Right lobe of liver (tissue), 6 donors: ENCODE measurements around the gene SHISA6. TPM values are rescaled to one million over a fixed set of nuclear protein-coding genes. Genes with fewer than 3 reads are reported as not detected.

Experiments used
- ATAC-seq, 4 donors: fragments of 200-7000 bp; cut with Tn5 transposase; one replicate each; pipeline ENCODE4 v1.9.1; 2020; ENCODE audit warnings: mild to moderate bottlenecking in 4 of 4, moderate library complexity in 4 of 4
- DNase-seq, 3 donors: peaks; one replicate each; pipeline ENCODE4 v3.0.0-alpha.2; 2020
- H3K27ac ChIP-seq, 3 donors: fragments of 200-600 bp; one replicate each; pipeline ENCODE4 v1.8.0; 2022
- H3K27me3 ChIP-seq, 2 donors: fragments of 200-600 bp; one replicate each; pipeline ENCODE4 v1.8.0; 2022
- H3K36me3 ChIP-seq, 4 donors: fragments of 200-600 bp; sonication (generic) in 1 of 4; one replicate each; pipeline versions ENCODE4 v1.5.1 to v1.8.0; 2017 to 2022; ENCODE audit warnings: control low read depth in 1 of 4
- H3K4me1 ChIP-seq, 4 donors: fragments of 200-600 bp; sonication (generic) in 1 of 4; one replicate each; pipeline versions ENCODE4 v1.5.1 to v1.8.0; 2017 to 2022; ENCODE audit warnings: control low read depth in 1 of 4
- H3K4me3 ChIP-seq, 3 donors: fragments of 200-600 bp; one replicate each; pipeline ENCODE4 v1.8.0; 2022
- H3K9me3 ChIP-seq, 4 donors: fragments of 200-600 bp; sonication (generic) in 1 of 4; one replicate each; pipeline versions ENCODE4 v1.5.1 to v1.8.0; 2017 to 2022; ENCODE audit warnings: control low read depth in 1 of 4
- POLR2A ChIP-seq: fragments of 450-650 bp; IDR thresholded peaks from one replicate; pipeline ENCODE4 v1.6.1; 2017; ENCODE audit warnings: antibody characterized with exemption, mild to moderate bottlenecking
- WGBS: methylation state at CpG from one replicate; pipeline ENCODE4 v1.1.6; 2018; ENCODE audit warnings: low coverage, low lambda C conversion rate; ENCODE audit not compliant: insufficient coverage; ENCODE audit errors: missing lambda C conversion rate; 5-methylcytosine and 5-hydroxymethylcytosine counted together
- intact Hi-C, 2 donors: fragments of 100-400 bp; cut with DNase I; formaldehyde crosslinking; loops; one replicate each; pipeline versions ENCODE4 v1.11.2 to v1.14.1; 2022
- long read RNA-seq: library from polyadenylated mRNA; unstranded; transcript quantifications from one replicate; pipeline ENCODE4 v2.0.0, GENCODE V29; 2019
- total RNA-seq, 6 experiments: library from RNA; depleted of rRNA in 2 of 6; stranded (reverse); fragments of >200 nt in 2 of 6; fragmentation: NEBNext Ultra II Directional in 3 of 6; extraction: Animal tissue kit (Norgen Biotek cat#: 25700) in 3 of 6; gene quantifications; one replicate each; pipeline versions ENCODE4 v1.1.0 to v1.2.4, GENCODE V29; 2016 to 2023
- TF ChIP-seq, protein P1 (sequence below), 4 donors: fragments of 200-600 bp in 3 of 4; fragments of 450-650 bp in 1 of 4; IDR thresholded peaks; one replicate each; pipeline versions ENCODE4 v1.5.1 to v1.8.0; 2016 to 2022; ENCODE audit warnings: antibody characterized with exemption in 4 of 4, mild to moderate bottlenecking in 2 of 4
- donor health status: DM: no; HTN: yes; CAD: no.
- donor health status: DM: no; HTN: no; CAD: no.
- donor health status: DM: no; HTN: no; CAD: no.
- donor health status: DM: no; HTN: yes; CAD: no.
- donor health status: DM: no; HTN: yes; CAD: no.

SHISA6 gene
- not detected for total RNA-seq
- long read RNA-seq = 0 reads

DNA sequence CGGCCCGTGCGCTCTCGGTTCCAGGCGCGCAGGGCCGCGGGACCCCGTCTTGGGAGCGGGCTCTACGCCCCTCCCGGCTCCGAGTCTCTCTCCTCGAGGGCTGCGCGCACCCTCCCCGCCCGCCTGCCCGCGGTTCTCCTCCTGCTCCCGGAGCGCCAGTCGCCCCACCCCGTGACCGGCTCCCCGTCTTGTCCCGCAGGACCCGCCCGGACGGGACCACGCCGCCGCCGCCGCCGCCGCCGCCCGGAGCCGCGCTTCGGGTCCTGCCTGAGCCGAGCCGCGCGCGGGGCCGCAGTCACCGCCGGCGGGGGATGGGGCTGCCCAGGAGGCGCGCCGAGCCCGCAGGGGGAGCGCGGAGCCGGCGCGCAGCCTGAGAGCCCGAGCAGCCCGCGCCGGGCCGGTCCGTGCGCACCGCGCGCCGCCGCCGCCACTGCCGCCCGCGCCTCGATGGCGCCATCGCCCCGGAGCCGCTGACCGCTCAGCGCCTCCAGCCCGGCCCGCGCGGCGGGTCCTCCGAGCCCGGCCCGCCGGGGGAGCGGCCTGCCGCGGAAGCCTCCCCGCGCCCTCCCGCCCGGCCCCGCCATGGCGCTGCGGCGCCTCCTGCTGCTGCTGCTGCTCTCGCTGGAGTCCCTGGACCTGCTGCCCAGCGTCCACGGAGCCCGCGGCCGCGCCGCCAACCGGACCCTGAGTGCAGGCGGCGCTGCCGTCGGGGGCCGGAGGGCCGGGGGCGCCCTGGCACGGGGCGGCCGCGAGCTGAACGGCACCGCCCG, at the start of gene SHISA6:
TSS of gene SHISA6 (plus strand) at position 373 of the 770 bp plus-strand sequence.
- ATAC-seq (no peak), DNase-seq (no peak)
- H3K36me3 ChIP-seq = no peaks in the 10 kb centered on the region
- H3K9me3 ChIP-seq = no peaks in the 10 kb centered on the region
- intact Hi-C loops = no loop called here
- H3K27ac ChIP-seq = no peak within 1 kb of the TSS
- no peaks in the 10 kb centered on the region for H3K4me1 ChIP-seq
- no peak for TF ChIP-seq POLR2A
- TF ChIP-seq, protein P1, sequence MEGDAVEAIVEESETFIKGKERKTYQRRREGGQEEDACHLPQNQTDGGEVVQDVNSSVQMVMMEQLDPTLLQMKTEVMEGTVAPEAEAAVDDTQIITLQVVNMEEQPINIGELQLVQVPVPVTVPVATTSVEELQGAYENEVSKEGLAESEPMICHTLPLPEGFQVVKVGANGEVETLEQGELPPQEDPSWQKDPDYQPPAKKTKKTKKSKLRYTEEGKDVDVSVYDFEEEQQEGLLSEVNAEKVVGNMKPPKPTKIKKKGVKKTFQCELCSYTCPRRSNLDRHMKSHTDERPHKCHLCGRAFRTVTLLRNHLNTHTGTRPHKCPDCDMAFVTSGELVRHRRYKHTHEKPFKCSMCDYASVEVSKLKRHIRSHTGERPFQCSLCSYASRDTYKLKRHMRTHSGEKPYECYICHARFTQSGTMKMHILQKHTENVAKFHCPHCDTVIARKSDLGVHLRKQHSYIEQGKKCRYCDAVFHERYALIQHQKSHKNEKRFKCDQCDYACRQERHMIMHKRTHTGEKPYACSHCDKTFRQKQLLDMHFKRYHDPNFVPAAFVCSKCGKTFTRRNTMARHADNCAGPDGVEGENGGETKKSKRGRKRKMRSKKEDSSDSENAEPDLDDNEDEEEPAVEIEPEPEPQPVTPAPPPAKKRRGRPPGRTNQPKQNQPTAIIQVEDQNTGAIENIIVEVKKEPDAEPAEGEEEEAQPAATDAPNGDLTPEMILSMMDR (IDR thresholded peaks at IDR 0.05) = no peak
- WGBS = 0% methylated on average over 11 of the region's 126 CpGs
- H3K4me3 ChIP-seq = no peak within 1 kb of the TSS
- H3K27me3 ChIP-seq = peaks cover 0 to 13% of the 10 kb centered on the region in 2 donors

DNA sequence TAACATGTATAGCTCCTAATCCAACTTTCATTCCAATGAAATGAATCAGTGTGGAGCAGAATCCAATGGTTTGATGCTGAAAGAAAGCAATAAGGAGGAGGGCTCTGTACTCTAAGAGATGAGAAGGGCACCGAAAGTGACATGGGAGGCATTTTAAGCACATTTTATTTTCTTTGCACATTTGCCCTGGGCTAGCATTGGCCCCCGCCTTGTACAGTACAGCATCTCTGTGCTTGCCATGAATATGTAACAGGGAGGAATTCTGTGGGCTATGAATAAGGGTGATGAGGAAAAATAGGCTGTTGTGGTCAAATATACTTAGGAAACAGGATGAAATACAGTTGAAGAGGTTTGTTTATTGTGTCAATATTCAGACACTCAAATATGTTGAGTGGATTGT, 45.2 kb upstream of the SHISA6 start:
- no peak for TF ChIP-seq POLR2A
- TF ChIP-seq, protein P1 (IDR thresholded peaks at IDR 0.05) = no peak
- Histone ChIP-seq H3K9me3 (no peaks in the 10 kb centered on the region), H3K4me3 (no peak overlapping the region), H3K27me3 (no peaks in the 10 kb centered on the region), H3K36me3 (no peaks in the 10 kb centered on the region), H3K27ac (no peak overlapping the region), H3K4me1 (no peaks in the 10 kb centered on the region)
- intact Hi-C loops = no loop called here
- DNase-seq = no peak
- 60% methylated on average over 2 of the region's 2 CpGs for WGBS
- ATAC-seq = no peak

DNA sequence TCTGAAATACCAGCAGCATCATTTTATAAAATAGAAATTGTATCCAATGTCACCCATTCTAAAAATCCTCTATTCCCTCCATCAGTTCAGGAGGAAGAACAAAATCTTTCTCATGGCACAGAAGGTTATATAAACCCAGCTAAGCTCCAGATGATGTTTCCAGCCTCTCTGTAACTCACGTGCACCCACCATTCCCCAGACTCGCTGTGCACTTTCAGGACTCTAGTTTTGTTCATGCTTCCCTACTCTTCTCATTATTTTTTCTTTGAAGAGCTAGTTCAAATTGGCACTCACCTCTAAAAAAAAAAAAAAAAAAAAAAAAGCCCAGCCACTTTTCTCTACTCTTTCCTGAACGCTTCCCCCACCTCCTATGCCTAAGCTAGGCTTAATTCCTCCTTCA, 36.0 kb upstream of the SHISA6 start:
- Histone ChIP-seq H3K27ac (no peak overlapping the region), H3K27me3 (no peaks in the 10 kb centered on the region), H3K4me1 (no peaks in the 10 kb centered on the region), H3K9me3 (no peaks in the 10 kb centered on the region), H3K36me3 (no peaks in the 10 kb centered on the region), H3K4me3 (no peak overlapping the region)
- DNase-seq = no peak
- ATAC-seq = no peak
- WGBS = 32% methylated on average over 3 of the region's 3 CpGs
- intact Hi-C loops = no loop called here
- TF ChIP-seq, protein P1 (IDR thresholded peaks at IDR 0.05) = no peak
- TF ChIP-seq POLR2A = no peak

DNA sequence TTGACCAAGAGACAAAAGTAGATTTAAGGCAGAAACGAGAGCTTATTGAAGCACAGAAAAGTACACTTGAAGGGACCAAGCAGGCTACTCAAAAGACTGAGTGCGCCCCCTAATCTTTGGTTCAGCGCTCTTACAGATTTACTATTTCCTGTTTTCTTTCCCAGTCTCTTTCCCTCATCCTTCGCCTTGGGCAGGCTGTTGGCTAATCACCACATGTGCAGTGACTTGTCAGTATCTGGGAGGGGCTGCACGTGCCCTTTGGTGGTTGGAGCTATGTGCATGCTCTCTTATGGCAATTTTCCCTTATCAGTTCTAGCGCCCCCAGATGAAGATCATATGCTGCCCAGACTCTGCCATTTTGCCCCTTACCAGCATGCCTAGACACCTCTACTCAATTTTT, 35.4 kb upstream of the SHISA6 start:
- WGBS = 41% methylated on average over 6 of the region's 6 CpGs
- ATAC-seq = no peak
- no peak overlapping the region for H3K4me3 ChIP-seq
- TF ChIP-seq, protein P1 (IDR thresholded peaks at IDR 0.05) = no peak
- TF ChIP-seq POLR2A = no peak
- H3K27ac ChIP-seq = no peak overlapping the region
- no peaks in the 10 kb centered on the region for H3K36me3 ChIP-seq
- no peaks in the 10 kb centered on the region for H3K4me1 ChIP-seq
- no peak for DNase-seq
- intact Hi-C loops = no loop called here
- no peaks in the 10 kb centered on the region for H3K9me3 ChIP-seq
- H3K27me3 ChIP-seq = no peaks in the 10 kb centered on the region
